Activated naive CD8-positive, alpha-beta T cell treated with anti-CD3 and anti-CD28 coated beads, Interleukin-2, amount 10 ng/mL, durations not matched to agents 7 days and 5 days (primary cell): ENCODE measurements around the gene SLC2A1. TPM values are rescaled to one million over a fixed set of nuclear protein-coding genes. Genes with fewer than 3 reads are reported as not detected.

ENCODE experiments used
- ATAC-seq: fragments of 150-1000 bp; cut with Tn5 transposase; one replicate; pipeline ENCODE4 v1.10.0; 2021; ENCODE audit warnings: low read depth, moderate library complexity
- POLR2A ChIA-PET: fragments of 350-600 bp; sonication (Branson Sonifier 250); formaldehyde crosslinking; loops from one replicate; lab custom pipeline; 2021; ENCODE audit warnings: antibody characterized with exemption; lab: Charles Lee
- DNase-seq: peaks from one replicate; pipeline ENCODE4 v3.0.0; 2021
- H3K27ac Mint-ChIP-seq: one replicate; pipeline ENCODE4 v1.8.0; 2022; ENCODE audit warnings: mild to moderate bottlenecking, mixed read lengths
- H3K27me3 Mint-ChIP-seq: one replicate; pipeline ENCODE4 v1.8.0; 2022; ENCODE audit warnings: mild to moderate bottlenecking, moderate library complexity, mixed read lengths
- H3K36me3 Mint-ChIP-seq: one replicate; pipeline ENCODE4 v1.8.0; 2021; ENCODE audit warnings: mild to moderate bottlenecking, mixed read lengths
- H3K4me1 Mint-ChIP-seq: one replicate; pipeline ENCODE4 v1.8.0; 2021; ENCODE audit warnings: mixed read lengths
- H3K4me3 Mint-ChIP-seq: one replicate; pipeline ENCODE4 v1.8.0; 2022; ENCODE audit warnings: mild to moderate bottlenecking, moderate library complexity, mixed read lengths
- H3K9me3 Mint-ChIP-seq: one replicate; pipeline ENCODE4 v1.8.0; 2021; ENCODE audit warnings: mixed read lengths
- total RNA-seq, 2 experiments: library from RNA; stranded (reverse); gene quantifications; one replicate each; pipeline ENCODE4 v1.2.3, GENCODE V29; 2021

The SLC2A1 gene
- total RNA-seq, 2 experiments from 2014 or later, result 80.8 to 82.3 TPM

GRCh38 chr1:42992054-42992571, 33.4 kb upstream of the SLC2A1 start:
- peaks cover 4% of the 10 kb centered on the region for H3K27me3 Mint-ChIP-seq
- ATAC-seq (no peak), DNase-seq (no peak)
- H3K27ac Mint-ChIP-seq, result no peak overlapping the region
- peaks cover 2% of the 10 kb centered on the region for H3K9me3 Mint-ChIP-seq
- POLR2A ChIA-PET, result no interaction called here
- peaks cover 3% of the 10 kb centered on the region for H3K4me1 Mint-ChIP-seq
- no peak overlapping the region for H3K4me3 Mint-ChIP-seq
- peaks cover 2% of the 10 kb centered on the region for H3K36me3 Mint-ChIP-seq

GRCh38 chr1:42990757-42991346, 32.2 kb upstream of the SLC2A1 start:
- H3K4me3 Mint-ChIP-seq, result no peak overlapping the region
- no peak overlapping the region for H3K27ac Mint-ChIP-seq
- DNase-seq (no peak), ATAC-seq (no peak)
- H3K27me3 Mint-ChIP-seq, result peaks cover 4% of the 10 kb centered on the region
- H3K9me3 Mint-ChIP-seq, result peaks cover 2% of the 10 kb centered on the region
- POLR2A ChIA-PET, result no interaction called here
- H3K4me1 Mint-ChIP-seq, result peaks cover 3% of the 10 kb centered on the region
- peaks cover 2% of the 10 kb centered on the region for H3K36me3 Mint-ChIP-seq

- Mint-ChIP-seq H3K4me3 (no peak overlapping the region), H3K9me3 (no peaks in the 10 kb centered on the region), H3K4me1 (no peaks in the 10 kb centered on the region), H3K36me3 (peaks cover 3% of the 10 kb centered on the region), H3K27ac (no peak overlapping the region), H3K27me3 (no peaks in the 10 kb centered on the region)
- DNase-seq (no peak), ATAC-seq (no peak)
- POLR2A ChIA-PET, result interaction anchor here (1.2 kb wide), 1 partner anchor 25 kb away, joined by 3 read pairs; the partner anchor contains the start of gene SLC2A1
Observed at GRCh38 chr1:42983693-42984092, 25.0 kb upstream of the SLC2A1 start.

GRCh38 chr1:42983253-42983652, 24.6 kb upstream of the SLC2A1 start:
- DNase-seq, result no peak
- Mint-ChIP-seq H3K4me3 (no peak overlapping the region), H3K27me3 (no peaks in the 10 kb centered on the region), H3K4me1 (no peaks in the 10 kb centered on the region), H3K27ac (no peak overlapping the region), H3K36me3 (peaks cover 3% of the 10 kb centered on the region), H3K9me3 (no peaks in the 10 kb centered on the region)
- POLR2A ChIA-PET, result interaction anchor here (1.2 kb wide), 1 partner anchor 24 kb away, joined by 3 read pairs; the partner anchor contains the start of gene SLC2A1
- no peak for ATAC-seq

- no peaks in the 10 kb centered on the region for H3K9me3 Mint-ChIP-seq
- H3K36me3 Mint-ChIP-seq, result peaks cover 3% of the 10 kb centered on the region
- POLR2A ChIA-PET, result no interaction called here
- H3K27ac Mint-ChIP-seq, result no peak overlapping the region
- ATAC-seq (no peak), DNase-seq (no peak)
- H3K27me3 Mint-ChIP-seq, result no peaks in the 10 kb centered on the region
- no peaks in the 10 kb centered on the region for H3K4me1 Mint-ChIP-seq
- H3K4me3 Mint-ChIP-seq, result no peak overlapping the region
Observed at GRCh38 chr1:42982641-42983040, 24.0 kb upstream of the SLC2A1 start.

GRCh38 chr1:42981871-42982270, 23.2 kb upstream of the SLC2A1 start:
- DNase-seq (no peak), ATAC-seq (no peak)
- Mint-ChIP-seq H3K36me3 (peaks cover 3% of the 10 kb centered on the region), H3K4me3 (no peak overlapping the region), H3K9me3 (no peaks in the 10 kb centered on the region), H3K27ac (no peak overlapping the region), H3K27me3 (no peaks in the 10 kb centered on the region), H3K4me1 (no peaks in the 10 kb centered on the region)
- POLR2A ChIA-PET, result no interaction called here

- no peak for DNase-seq
- peaks cover 6% of the 10 kb centered on the region for H3K36me3 Mint-ChIP-seq
- H3K27me3 Mint-ChIP-seq, result no peaks in the 10 kb centered on the region
- POLR2A ChIA-PET, result no interaction called here
- no peak overlapping the region for H3K4me3 Mint-ChIP-seq
- ATAC-seq, result no peak
- no peak overlapping the region for H3K27ac Mint-ChIP-seq
- H3K4me1 Mint-ChIP-seq, result no peaks in the 10 kb centered on the region
- H3K9me3 Mint-ChIP-seq, result no peaks in the 10 kb centered on the region
Observed at GRCh38 chr1:42981255-42981805, 22.7 kb upstream of the SLC2A1 start.

GRCh38 chr1:42979896-42980800, 21.5 kb upstream of the SLC2A1 start:
- Mint-ChIP-seq H3K27ac (no peak overlapping the region), H3K36me3 (peaks cover 6% of the 10 kb centered on the region), H3K4me1 (peaks cover 1% of the 10 kb centered on the region), H3K27me3 (no peaks in the 10 kb centered on the region), H3K4me3 (no peak overlapping the region), H3K9me3 (no peaks in the 10 kb centered on the region)
- POLR2A ChIA-PET, result no interaction called here
- DNase-seq (no peak), ATAC-seq (no peak)

- no peak overlapping the region for H3K4me3 Mint-ChIP-seq
- H3K36me3 Mint-ChIP-seq, result peaks cover 7% of the 10 kb centered on the region
- no peaks in the 10 kb centered on the region for H3K9me3 Mint-ChIP-seq
- no peak for DNase-seq
- H3K27ac Mint-ChIP-seq, result no peak overlapping the region
- POLR2A ChIA-PET, result no interaction called here
- no peaks in the 10 kb centered on the region for H3K27me3 Mint-ChIP-seq
- ATAC-seq, result no peak
- peaks cover 1% of the 10 kb centered on the region for H3K4me1 Mint-ChIP-seq
Observed at GRCh38 chr1:42979036-42979430, 20.4 kb upstream of the SLC2A1 start.

- Mint-ChIP-seq H3K27ac (no peak overlapping the region), H3K4me3 (no peak overlapping the region), H3K27me3 (no peaks in the 10 kb centered on the region), H3K36me3 (peaks cover 7% of the 10 kb centered on the region), H3K9me3 (no peaks in the 10 kb centered on the region), H3K4me1 (peaks cover 1% of the 10 kb centered on the region)
- no peak for ATAC-seq
- no peak for DNase-seq
- POLR2A ChIA-PET, result no interaction called here
Observed at GRCh38 chr1:42978317-42979035, 19.8 kb upstream of the SLC2A1 start.

GRCh38 chr1:42977653-42978052, 19.0 kb upstream of the SLC2A1 start:
- ATAC-seq, result no peak
- Mint-ChIP-seq H3K9me3 (no peaks in the 10 kb centered on the region), H3K4me3 (no peak overlapping the region), H3K36me3 (peaks cover 7% of the 10 kb centered on the region), H3K27me3 (no peaks in the 10 kb centered on the region), H3K4me1 (peaks cover 1% of the 10 kb centered on the region), H3K27ac (no peak overlapping the region)
- POLR2A ChIA-PET, result no interaction called here
- DNase-seq, result no peak

- H3K4me3 Mint-ChIP-seq, result no peak overlapping the region
- no peaks in the 10 kb centered on the region for H3K9me3 Mint-ChIP-seq
- DNase-seq (no peak), ATAC-seq (no peak)
- no peaks in the 10 kb centered on the region for H3K27me3 Mint-ChIP-seq
- POLR2A ChIA-PET, result interaction anchor here (1.0 kb wide), 1 partner anchor 17 kb away, joined by 3 read pairs; no protein-coding TSS in a partner anchor
- H3K36me3 Mint-ChIP-seq, result peaks cover 4% of the 10 kb centered on the region
- peaks cover 1% of the 10 kb centered on the region for H3K4me1 Mint-ChIP-seq
- no peak overlapping the region for H3K27ac Mint-ChIP-seq
Observed at GRCh38 chr1:42975561-42976225, 17.0 kb upstream of the SLC2A1 start.
